Measurements from ENCODE around the gene MUC2. TPM values are rescaled to one million over a fixed set of nuclear protein-coding genes. Genes with fewer than 3 reads are reported as not detected.

Gene MUC2
- total RNA-seq, 1 donor from 2014 or later, result not detected

- Mint-ChIP-seq H3K27me3 (peaks cover 6% of the 10 kb centered on the region), H3K9me3 (ENCODE audit: low read depth) (peaks cover 3% of the 10 kb centered on the region), H3K27ac (no peak overlapping the region), H3K4me1 (ENCODE audit: low read depth) (peaks cover 16% of the 10 kb centered on the region), H3K4me3 (ENCODE audit: low read depth) (no peak overlapping the region), H3K36me3 (ENCODE audit: insufficient read depth) (no peaks in the 10 kb centered on the region)
- TF ChIP-seq, protein P1, sequence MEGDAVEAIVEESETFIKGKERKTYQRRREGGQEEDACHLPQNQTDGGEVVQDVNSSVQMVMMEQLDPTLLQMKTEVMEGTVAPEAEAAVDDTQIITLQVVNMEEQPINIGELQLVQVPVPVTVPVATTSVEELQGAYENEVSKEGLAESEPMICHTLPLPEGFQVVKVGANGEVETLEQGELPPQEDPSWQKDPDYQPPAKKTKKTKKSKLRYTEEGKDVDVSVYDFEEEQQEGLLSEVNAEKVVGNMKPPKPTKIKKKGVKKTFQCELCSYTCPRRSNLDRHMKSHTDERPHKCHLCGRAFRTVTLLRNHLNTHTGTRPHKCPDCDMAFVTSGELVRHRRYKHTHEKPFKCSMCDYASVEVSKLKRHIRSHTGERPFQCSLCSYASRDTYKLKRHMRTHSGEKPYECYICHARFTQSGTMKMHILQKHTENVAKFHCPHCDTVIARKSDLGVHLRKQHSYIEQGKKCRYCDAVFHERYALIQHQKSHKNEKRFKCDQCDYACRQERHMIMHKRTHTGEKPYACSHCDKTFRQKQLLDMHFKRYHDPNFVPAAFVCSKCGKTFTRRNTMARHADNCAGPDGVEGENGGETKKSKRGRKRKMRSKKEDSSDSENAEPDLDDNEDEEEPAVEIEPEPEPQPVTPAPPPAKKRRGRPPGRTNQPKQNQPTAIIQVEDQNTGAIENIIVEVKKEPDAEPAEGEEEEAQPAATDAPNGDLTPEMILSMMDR (IDR thresholded peaks at IDR 0.05; ENCODE audit: unreplicated experiment), result no peak
- no peak for DNase-seq (ENCODE audit: low spot score, unreplicated experiment)
These were observed 33.6 kb upstream of the MUC2 start for GRCh38 chr11:1041149-1041467.

GRCh38 chr11:1041471-1041870 is 33.2 kb upstream of the MUC2 start:
- H3K9me3 Mint-ChIP-seq (ENCODE audit: low read depth), result peaks cover 3% of the 10 kb centered on the region
- peaks cover 9% of the 10 kb centered on the region for H3K27me3 Mint-ChIP-seq
- H3K27ac Mint-ChIP-seq, result no peak overlapping the region
- no peaks in the 10 kb centered on the region for H3K36me3 Mint-ChIP-seq (ENCODE audit: insufficient read depth)
- no peak overlapping the region for H3K4me3 Mint-ChIP-seq (ENCODE audit: low read depth)
- no peak for DNase-seq (ENCODE audit: low spot score, unreplicated experiment)
- TF ChIP-seq, protein P1 (IDR thresholded peaks at IDR 0.05; ENCODE audit: unreplicated experiment), result no peak
- peaks cover 16% of the 10 kb centered on the region for H3K4me1 Mint-ChIP-seq (ENCODE audit: low read depth)

GRCh38 chr11:1041936-1042608 is 32.6 kb upstream of the MUC2 start:
- no peaks in the 10 kb centered on the region for H3K36me3 Mint-ChIP-seq (ENCODE audit: insufficient read depth)
- no peak overlapping the region for H3K27ac Mint-ChIP-seq
- DNase-seq (ENCODE audit: low spot score, unreplicated experiment), result no peak
- TF ChIP-seq, protein P1 (IDR thresholded peaks at IDR 0.05; ENCODE audit: unreplicated experiment), result no peak
- peaks cover 16% of the 10 kb centered on the region for H3K4me1 Mint-ChIP-seq (ENCODE audit: low read depth)
- H3K27me3 Mint-ChIP-seq, result peaks cover 12% of the 10 kb centered on the region
- peaks cover 3% of the 10 kb centered on the region for H3K9me3 Mint-ChIP-seq (ENCODE audit: low read depth)
- H3K4me3 Mint-ChIP-seq (ENCODE audit: low read depth), result no peak overlapping the region

DNA sequence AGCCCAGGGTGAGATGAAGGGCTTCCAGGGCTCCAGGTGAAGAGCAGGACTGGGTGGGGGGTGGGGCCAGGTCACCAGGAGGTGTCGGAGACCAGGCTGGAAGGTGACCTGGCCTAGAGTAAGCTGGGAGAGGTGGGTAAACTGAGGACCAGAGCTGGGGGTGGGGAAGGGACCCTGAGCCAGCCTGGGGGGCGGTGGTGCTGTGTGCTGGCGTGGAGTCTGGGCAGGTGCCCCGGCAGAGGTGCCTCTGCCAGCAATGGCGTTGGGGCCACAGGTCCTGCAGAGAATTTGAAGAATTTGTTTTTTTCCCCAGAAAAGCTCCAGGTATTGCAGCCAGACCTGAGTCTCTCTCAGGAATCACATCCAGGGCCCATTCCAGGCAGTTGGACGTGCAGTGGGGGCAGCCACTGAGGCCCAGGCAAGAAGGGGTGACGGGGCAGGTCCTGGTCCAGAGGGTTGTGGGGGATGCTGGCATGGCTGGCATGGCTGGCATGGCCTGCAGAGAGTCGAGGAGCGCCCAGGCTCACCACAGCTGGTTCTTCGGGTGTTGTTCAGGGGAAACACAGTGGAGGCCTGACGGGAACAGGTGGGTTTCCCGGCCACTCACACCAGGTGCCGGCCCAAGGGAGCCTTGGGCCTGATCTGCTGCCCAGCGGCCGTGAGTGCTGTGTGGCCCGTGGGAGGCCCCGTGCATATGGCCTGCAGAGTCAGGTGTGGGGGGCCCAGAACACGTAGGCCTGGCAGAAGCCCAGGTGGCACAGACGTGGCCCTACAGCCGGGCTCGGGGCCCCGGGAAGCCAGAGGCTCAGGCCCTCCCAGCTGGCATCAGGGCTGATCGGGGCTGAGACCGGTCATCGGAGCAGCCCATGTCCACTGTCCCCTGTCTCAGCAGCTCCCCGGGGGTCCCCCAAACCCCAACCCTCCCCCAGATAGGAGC is 31.8 kb upstream of the MUC2 start:
- TF ChIP-seq, protein P1 (IDR thresholded peaks at IDR 0.05; ENCODE audit: unreplicated experiment), result no peak
- Mint-ChIP-seq H3K36me3 (ENCODE audit: insufficient read depth) (no peaks in the 10 kb centered on the region), H3K4me3 (ENCODE audit: low read depth) (no peak overlapping the region), H3K9me3 (ENCODE audit: low read depth) (peaks cover 3% of the 10 kb centered on the region), H3K27me3 (peaks cover 21% of the 10 kb centered on the region), H3K27ac (no peak overlapping the region), H3K4me1 (ENCODE audit: low read depth) (peaks cover 16% of the 10 kb centered on the region)
- no peak for DNase-seq (ENCODE audit: low spot score, unreplicated experiment)

DNA sequence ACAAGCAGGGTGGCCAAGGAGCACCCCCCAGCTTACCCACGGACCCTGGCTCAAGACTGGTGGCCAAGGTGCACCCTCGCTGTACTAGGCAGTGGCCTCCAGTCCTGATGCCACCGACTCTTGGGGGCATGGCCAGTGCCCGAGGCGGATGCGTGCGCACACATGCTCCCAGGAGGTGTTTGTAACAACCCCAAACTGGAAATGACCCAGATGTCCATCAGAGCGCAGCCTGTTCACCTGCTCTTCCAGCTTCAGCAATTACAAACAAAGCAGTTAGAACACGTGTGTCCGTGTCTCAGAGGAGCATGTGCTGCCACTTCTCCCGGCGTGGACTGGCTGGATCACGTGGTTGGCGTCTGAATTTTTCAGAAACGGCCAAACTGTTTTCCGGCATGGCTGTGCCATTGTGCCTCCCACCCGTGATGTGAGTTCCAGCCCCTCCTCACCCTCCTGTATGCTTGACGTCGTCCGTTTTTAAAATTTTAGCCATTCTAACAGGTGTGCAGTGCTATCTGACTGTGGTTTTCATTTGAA is 31.0 kb upstream of the MUC2 start:
- DNase-seq (ENCODE audit: low spot score, unreplicated experiment), result no peak
- TF ChIP-seq, protein P1 (IDR thresholded peaks at IDR 0.05; ENCODE audit: unreplicated experiment), result no peak
- H3K36me3 Mint-ChIP-seq (ENCODE audit: insufficient read depth), result no peaks in the 10 kb centered on the region
- H3K9me3 Mint-ChIP-seq (ENCODE audit: low read depth), result peaks cover 3% of the 10 kb centered on the region
- H3K4me1 Mint-ChIP-seq (ENCODE audit: low read depth), result peaks cover 16% of the 10 kb centered on the region
- H3K27me3 Mint-ChIP-seq, result peaks cover 25% of the 10 kb centered on the region
- no peak overlapping the region for H3K4me3 Mint-ChIP-seq (ENCODE audit: low read depth)
- H3K27ac Mint-ChIP-seq, result no peak overlapping the region
